WTC11 (cell line): ENCODE measurements around the gene PLCXD1.

ENCODE experiments used
- CREB1 ChIP-seq: sonication (generic); formaldehyde crosslinking; IDR thresholded peaks from 2 replicates; pipeline ENCODE4 v1.8.0; 2023; ENCODE audit warnings: mild to moderate bottlenecking, missing genetic modification reagents
- TF ChIP-seq, protein P1 (sequence below): fragments of 200-600 bp; IDR thresholded peaks from 2 replicates; pipeline ENCODE4 v1.8.0; 2022; ENCODE audit warnings: antibody characterized with exemption

DNA sequence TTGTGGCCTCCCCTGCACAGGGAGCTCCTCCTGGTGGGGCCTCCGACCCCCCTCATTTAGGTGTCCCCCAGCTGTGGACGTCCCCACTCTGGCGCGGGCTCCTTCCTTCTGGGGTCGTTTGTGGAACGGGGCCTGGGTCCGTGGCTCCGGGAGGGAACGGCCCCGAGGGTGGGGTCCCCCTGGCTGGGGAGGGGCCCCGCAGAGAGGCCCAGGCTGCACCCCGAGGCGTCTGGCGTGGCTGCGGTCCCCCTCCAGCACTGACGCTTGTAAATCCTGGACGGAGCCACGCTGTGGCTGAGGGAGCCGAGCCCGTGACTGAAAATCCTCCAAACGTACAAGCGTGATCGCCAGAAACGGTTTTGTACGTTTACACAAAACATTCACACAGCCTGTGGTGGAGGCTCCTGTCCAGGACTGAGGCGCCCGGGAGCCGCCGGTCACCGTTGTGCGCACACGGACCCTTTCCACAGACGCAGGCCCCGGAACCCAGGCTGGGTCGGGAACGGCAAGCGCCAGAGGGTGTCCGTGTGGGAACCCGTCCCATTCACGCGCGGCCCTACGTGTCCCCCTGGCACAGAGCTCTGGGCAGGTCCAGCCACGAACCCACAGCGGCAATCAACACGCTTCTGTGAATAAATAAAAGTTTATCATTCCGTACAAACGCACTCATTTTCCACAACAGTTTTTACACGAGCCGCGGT is 52.6 kb downstream of the PLCXD1 start:
- no peak for TF ChIP-seq CREB1 (CRISPR knock-in tag)
- TF ChIP-seq, protein P1, sequence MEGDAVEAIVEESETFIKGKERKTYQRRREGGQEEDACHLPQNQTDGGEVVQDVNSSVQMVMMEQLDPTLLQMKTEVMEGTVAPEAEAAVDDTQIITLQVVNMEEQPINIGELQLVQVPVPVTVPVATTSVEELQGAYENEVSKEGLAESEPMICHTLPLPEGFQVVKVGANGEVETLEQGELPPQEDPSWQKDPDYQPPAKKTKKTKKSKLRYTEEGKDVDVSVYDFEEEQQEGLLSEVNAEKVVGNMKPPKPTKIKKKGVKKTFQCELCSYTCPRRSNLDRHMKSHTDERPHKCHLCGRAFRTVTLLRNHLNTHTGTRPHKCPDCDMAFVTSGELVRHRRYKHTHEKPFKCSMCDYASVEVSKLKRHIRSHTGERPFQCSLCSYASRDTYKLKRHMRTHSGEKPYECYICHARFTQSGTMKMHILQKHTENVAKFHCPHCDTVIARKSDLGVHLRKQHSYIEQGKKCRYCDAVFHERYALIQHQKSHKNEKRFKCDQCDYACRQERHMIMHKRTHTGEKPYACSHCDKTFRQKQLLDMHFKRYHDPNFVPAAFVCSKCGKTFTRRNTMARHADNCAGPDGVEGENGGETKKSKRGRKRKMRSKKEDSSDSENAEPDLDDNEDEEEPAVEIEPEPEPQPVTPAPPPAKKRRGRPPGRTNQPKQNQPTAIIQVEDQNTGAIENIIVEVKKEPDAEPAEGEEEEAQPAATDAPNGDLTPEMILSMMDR = no peak
